H9 (cell line): ENCODE data around the gene KSR1. TPM values are rescaled to one million over a fixed set of nuclear protein-coding genes. Genes with fewer than 3 reads are reported as not detected.

Experiments
- DNase-seq: peaks from one replicate; pipeline ENCODE4 v3.0.0-alpha.2; 2017
- H2AFZ ChIP-seq: one replicate; pipeline ENCODE4 v1.6.1; 2013; ENCODE audit warnings: mild to moderate bottlenecking, low read length, control low read depth, moderate library complexity
- H2AK5ac ChIP-seq: 2 replicates; pipeline ENCODE4 v1.6.1; 2013; ENCODE audit warnings: low read length, control low read depth, mixed read lengths; ENCODE audit not compliant: insufficient read length
- H2BK120ac ChIP-seq: one replicate; pipeline ENCODE4 v1.6.1; 2013; ENCODE audit warnings: low read depth, mild to moderate bottlenecking, low read length, control low read depth, inconsistent platforms; ENCODE audit not compliant: poor library complexity, severe bottlenecking
- H2BK12ac ChIP-seq: 2 replicates; pipeline ENCODE4 v1.6.1; 2013; ENCODE audit warnings: low read length, control low read depth, mixed read lengths, low read depth; ENCODE audit not compliant: insufficient read length
- H2BK15ac ChIP-seq: 2 replicates; pipeline ENCODE4 v1.6.1; 2013; ENCODE audit warnings: low read depth, low read length, control low read depth
- H2BK20ac ChIP-seq: one replicate; pipeline ENCODE4 v1.6.1; 2013; ENCODE audit warnings: low read depth, mild to moderate bottlenecking, low read length, control low read depth, inconsistent platforms; ENCODE audit not compliant: poor library complexity, severe bottlenecking
- H2BK5ac ChIP-seq: 2 replicates; pipeline ENCODE4 v1.6.1; 2013; ENCODE audit warnings: low read length, control low read depth, mixed read lengths; ENCODE audit not compliant: insufficient read length
- H3K14ac ChIP-seq: 2 replicates; pipeline ENCODE4 v1.6.1; 2013; ENCODE audit warnings: low read length, control low read depth; ENCODE audit not compliant: insufficient read depth
- H3K18ac ChIP-seq: 2 replicates; pipeline ENCODE4 v1.6.1; 2013; ENCODE audit warnings: low read depth, mild to moderate bottlenecking, mixed read lengths, low read length, control low read depth; ENCODE audit not compliant: insufficient read length
- H3K23ac ChIP-seq: 2 replicates; pipeline ENCODE4 v1.6.1; 2013; ENCODE audit warnings: low read length, control low read depth, mixed read lengths, low read depth; ENCODE audit not compliant: insufficient read length
- H3K23me2 ChIP-seq: 2 replicates; pipeline ENCODE4 v1.6.1; 2013; ENCODE audit warnings: low read depth, mild to moderate bottlenecking, mixed read lengths, low read length, control low read depth; ENCODE audit not compliant: insufficient read length, poor library complexity, severe bottlenecking
- H3K27ac ChIP-seq: 2 replicates; pipeline ENCODE4 v1.5.1; 2013; ENCODE audit warnings: low read length, control low read depth, mixed read lengths, low read depth; ENCODE audit not compliant: insufficient read length
- H3K27me3 ChIP-seq: 2 replicates; pipeline ENCODE4 v1.6.1; 2013; ENCODE audit warnings: low read length, control low read depth, inconsistent platforms; ENCODE audit not compliant: insufficient read depth
- H3K4ac ChIP-seq: 2 replicates; pipeline ENCODE4 v1.6.1; 2013; ENCODE audit warnings: low read depth, mild to moderate bottlenecking, control low read depth, inconsistent platforms, low read length, moderate library complexity
- H3K4me1 ChIP-seq: 2 replicates; pipeline ENCODE4 v1.6.1; 2013; ENCODE audit warnings: low read length, control low read depth, inconsistent platforms; ENCODE audit not compliant: insufficient read depth
- H3K4me2 ChIP-seq: 2 replicates; pipeline ENCODE4 v1.6.1; 2013; ENCODE audit warnings: low read length, control low read depth, mixed read lengths; ENCODE audit not compliant: insufficient read length, insufficient read depth
- H3K56ac ChIP-seq: 2 replicates; pipeline ENCODE4 v1.6.1; 2013; ENCODE audit warnings: low read depth, mild to moderate bottlenecking, mixed read lengths, low read length, control low read depth; ENCODE audit not compliant: insufficient read length
- H3K79me1 ChIP-seq: 2 replicates; pipeline ENCODE4 v1.6.1; 2013; ENCODE audit warnings: low read depth, mild to moderate bottlenecking, moderate library complexity, low read length, control low read depth, inconsistent platforms; ENCODE audit not compliant: insufficient read depth, poor library complexity, severe bottlenecking
- H3K79me2 ChIP-seq: 2 replicates; pipeline ENCODE4 v1.6.1; 2013; ENCODE audit warnings: low read length, control low read depth, inconsistent platforms; ENCODE audit not compliant: insufficient read depth
- H3K9ac ChIP-seq: 2 replicates; pipeline ENCODE4 v1.6.1; 2013; ENCODE audit warnings: low read length, control low read depth, mixed read lengths; ENCODE audit not compliant: insufficient read length; ENCODE audit errors: extremely low read depth
- H3K9me3 ChIP-seq: one replicate; pipeline ENCODE4 v1.6.1; 2013; ENCODE audit warnings: low read depth, low read length, inconsistent platforms; ENCODE audit not compliant: control insufficient read depth
- H3T11ph ChIP-seq: one replicate; pipeline ENCODE4 v1.6.1; 2013; ENCODE audit warnings: mild to moderate bottlenecking, low read length, control low read depth, inconsistent platforms
- H4K20me1 ChIP-seq: one replicate; pipeline ENCODE4 v1.6.1; 2013; ENCODE audit not compliant: control insufficient read depth, insufficient read length, insufficient read depth
- H4K5ac ChIP-seq: 2 replicates; pipeline ENCODE4 v1.6.1; 2013; ENCODE audit warnings: low read depth, mild to moderate bottlenecking, mixed read lengths, low read length, control low read depth; ENCODE audit not compliant: insufficient read length
- H4K8ac ChIP-seq: replicated peaks from 2 replicates; pipeline ENCODE4 v1.6.1; 2013; ENCODE audit warnings: low read length, control low read depth, mixed read lengths, low read depth; ENCODE audit not compliant: insufficient read length
- H4K91ac ChIP-seq: 2 replicates; pipeline ENCODE4 v1.6.1; 2013; ENCODE audit warnings: low read depth, mild to moderate bottlenecking, moderate library complexity, mixed read lengths, low read length, control low read depth; ENCODE audit not compliant: insufficient read length
- H3K27ac Mint-ChIP-seq, 3 experiments: 2 replicates in 2 of 3; 3 replicates in 1 of 3; pipeline ENCODE4 v1.8.0; 2020 to 2021; ENCODE audit warnings: mixed read lengths in 3 of 3, mild to moderate bottlenecking in 1 of 3, moderate library complexity in 1 of 3
- H3K27me3 Mint-ChIP-seq: 2 replicates; pipeline ENCODE4 v1.8.0; 2021; ENCODE audit warnings: low read depth, mild to moderate bottlenecking, moderate library complexity, mixed read lengths
- H3K36me3 Mint-ChIP-seq, 3 experiments: 2 replicates in 2 of 3; 3 replicates in 1 of 3; pipeline ENCODE4 v1.8.0; 2020 to 2021; ENCODE audit warnings: low read depth in 3 of 3, mixed read lengths in 3 of 3; ENCODE audit not compliant: insufficient read depth in 1 of 3
- H3K4me1 Mint-ChIP-seq, 2 experiments: 2 replicates each; pipeline ENCODE4 v1.8.0; 2020; ENCODE audit warnings: mixed read lengths in 2 of 2
- H3K4me3 Mint-ChIP-seq, 2 experiments: 2 replicates in 1 of 2; 3 replicates in 1 of 2; pipeline ENCODE4 v1.8.0; 2020 to 2021; ENCODE audit warnings: mild to moderate bottlenecking in 2 of 2, mixed read lengths in 2 of 2, moderate library complexity in 1 of 2
- H3K9me3 Mint-ChIP-seq, 2 experiments: 2 replicates in 1 of 2; 3 replicates in 1 of 2; pipeline ENCODE4 v1.8.0; 2020; ENCODE audit warnings: mild to moderate bottlenecking in 2 of 2, mixed read lengths in 2 of 2, moderate library complexity in 1 of 2
- WGBS: extraction: QIAGEN DNeasy Blood & Tissue Kit; methylation state at CpG from one replicate; pipeline ENCODE4 v1.1.7; 2013; ENCODE audit warnings: missing lambda C conversion rate, low lambda C conversion rate, mixed read lengths; ENCODE audit not compliant: insufficient read length; ENCODE audit errors: extremely low coverage; 5-methylcytosine and 5-hydroxymethylcytosine counted together
- total RNA-seq: library from RNA; stranded (reverse); gene quantifications from 2 replicates; pipeline ENCODE4 v1.2.1, GENCODE V29; 2021
- TF ChIP-seq, protein P1 (sequence below): fragments of 200-600 bp; sonication (generic); conservative IDR thresholded peaks from 3 replicates; pipeline ENCODE4 v1.8.0; 2021; ENCODE audit warnings: antibody characterized with exemption, mild to moderate bottlenecking

The KSR1 gene
- total RNA-seq, 1 experiment from 2014 or later: 44.9 TPM

DNA sequence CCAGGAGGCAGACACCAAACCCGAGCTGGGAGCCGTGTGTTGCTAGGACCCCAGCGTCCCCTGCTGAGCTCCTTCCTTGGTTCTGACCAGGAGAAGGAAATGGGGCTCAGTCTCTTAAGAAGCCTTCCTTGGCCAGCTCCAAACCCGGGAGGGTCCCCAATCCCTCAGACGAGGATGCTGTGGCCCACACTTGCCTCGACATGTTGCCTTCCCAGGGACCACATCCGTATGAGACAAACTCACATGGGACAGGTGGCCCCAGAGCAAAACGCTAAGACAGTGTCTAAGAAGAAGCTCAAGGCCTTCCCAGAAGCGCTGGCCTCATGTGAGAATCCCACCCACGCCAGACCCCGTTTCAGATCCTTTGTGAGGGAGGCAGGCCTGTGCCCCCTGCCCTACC is 194.6 kb downstream of the KSR1 start:
- H3K9me3 ChIP-seq: no peaks in the 10 kb centered on the region
- no peak overlapping the region for H2AFZ ChIP-seq
- no peak overlapping the region for H3K56ac ChIP-seq
- no peak overlapping the region for H3K18ac ChIP-seq
- no peak overlapping the region for H3K9ac ChIP-seq
- no peak overlapping the region for H2BK120ac ChIP-seq
- H3K27ac Mint-ChIP-seq: no peak overlapping the region; a peak in 1 of 7 replicates
- no peak overlapping the region for H4K91ac ChIP-seq
- H2BK12ac ChIP-seq: no peak overlapping the region
- no peaks in the 10 kb centered on the region for H3K79me2 ChIP-seq
- no peak overlapping the region for H4K5ac ChIP-seq
- no peaks in the 10 kb centered on the region; the same call in 1 of the 2 replicates for H3K4me1 ChIP-seq
- no peak overlapping the region for H2BK20ac ChIP-seq
- no peaks in the 10 kb centered on the region for H3K27me3 ChIP-seq
- peaks cover 2% of the 10 kb centered on the region; the same call in 1 of the 2 replicates for H3K27me3 Mint-ChIP-seq
- H3K4me3 Mint-ChIP-seq: no peak overlapping the region
- H3K36me3 Mint-ChIP-seq: no peaks in the 10 kb centered on the region
- H3K79me1 ChIP-seq: no peaks in the 10 kb centered on the region
- DNase-seq: no peak
- no peak overlapping the region for H3K23ac ChIP-seq
- H4K8ac ChIP-seq: no peak overlapping the region
- no peak overlapping the region for H2AK5ac ChIP-seq
- no peaks in the 10 kb centered on the region for H3K23me2 ChIP-seq
- H3K27ac ChIP-seq: no peak overlapping the region
- H4K20me1 ChIP-seq: no peaks in the 10 kb centered on the region
- H2BK5ac ChIP-seq: no peak overlapping the region
- TF ChIP-seq, protein P1, sequence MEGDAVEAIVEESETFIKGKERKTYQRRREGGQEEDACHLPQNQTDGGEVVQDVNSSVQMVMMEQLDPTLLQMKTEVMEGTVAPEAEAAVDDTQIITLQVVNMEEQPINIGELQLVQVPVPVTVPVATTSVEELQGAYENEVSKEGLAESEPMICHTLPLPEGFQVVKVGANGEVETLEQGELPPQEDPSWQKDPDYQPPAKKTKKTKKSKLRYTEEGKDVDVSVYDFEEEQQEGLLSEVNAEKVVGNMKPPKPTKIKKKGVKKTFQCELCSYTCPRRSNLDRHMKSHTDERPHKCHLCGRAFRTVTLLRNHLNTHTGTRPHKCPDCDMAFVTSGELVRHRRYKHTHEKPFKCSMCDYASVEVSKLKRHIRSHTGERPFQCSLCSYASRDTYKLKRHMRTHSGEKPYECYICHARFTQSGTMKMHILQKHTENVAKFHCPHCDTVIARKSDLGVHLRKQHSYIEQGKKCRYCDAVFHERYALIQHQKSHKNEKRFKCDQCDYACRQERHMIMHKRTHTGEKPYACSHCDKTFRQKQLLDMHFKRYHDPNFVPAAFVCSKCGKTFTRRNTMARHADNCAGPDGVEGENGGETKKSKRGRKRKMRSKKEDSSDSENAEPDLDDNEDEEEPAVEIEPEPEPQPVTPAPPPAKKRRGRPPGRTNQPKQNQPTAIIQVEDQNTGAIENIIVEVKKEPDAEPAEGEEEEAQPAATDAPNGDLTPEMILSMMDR: no peak
- H3K4me1 Mint-ChIP-seq: peaks cover 14 to 27% of the 10 kb centered on the region in 2 experiments
- H3K4ac ChIP-seq: no peak overlapping the region
- no peak overlapping the region for H3K14ac ChIP-seq
- no peaks in the 10 kb centered on the region for H3K9me3 Mint-ChIP-seq
- no peak overlapping the region for H3K4me2 ChIP-seq
- H3T11ph ChIP-seq: no peak overlapping the region
- no peak overlapping the region for H2BK15ac ChIP-seq
- WGBS: no CpG with 5 or more reads among the region's 11 CpGs
